ENCODE measurements around the gene THOC2.

THOC2 gene

GRCh38 chrX:123740006-123740405, 7.2 kb upstream of the THOC2 start:
- TF ChIP-seq REST (IDR thresholded peaks at IDR 0.05; ENCODE audit: insufficient read depth in 1 of 2, low read depth in 2 of 2, low read length in 2 of 2) (no peak), POLR2AphosphoS5 (IDR thresholded peaks at IDR 0.05; ENCODE audit: low read depth, low read length) (no peak), SIN3A (IDR thresholded peaks at IDR 0.05; ENCODE audit: borderline replicate concordance, insufficient read depth, low read length) (no peak), FOXP2 (optimal IDR thresholded peaks at IDR 0.05; ENCODE audit: borderline replicate concordance, extremely low read depth, extremely low read length, insufficient read depth) (no peak)

GRCh38 chrX:123739474-123739873, 6.6 kb upstream of the THOC2 start:
- TF ChIP-seq FOXP2 (optimal IDR thresholded peaks at IDR 0.05; ENCODE audit: borderline replicate concordance, extremely low read depth, extremely low read length, insufficient read depth) (no peak), REST (IDR thresholded peaks at IDR 0.05; ENCODE audit: insufficient read depth in 1 of 2, low read depth in 2 of 2, low read length in 2 of 2) (no peak), POLR2AphosphoS5 (IDR thresholded peaks at IDR 0.05; ENCODE audit: low read depth, low read length) (no peak), TAF1 (IDR thresholded peaks at IDR 0.05; ENCODE audit: borderline replicate concordance, insufficient read depth, low read length) (no peak), SIN3A (IDR thresholded peaks at IDR 0.05; ENCODE audit: borderline replicate concordance, insufficient read depth, low read length) (no peak)

GRCh38 chrX:123738378-123738940, 5.6 kb upstream of the THOC2 start:
- no peak for TF ChIP-seq POLR2AphosphoS5 (IDR thresholded peaks at IDR 0.05; ENCODE audit: low read depth, low read length)

GRCh38 chrX:123736333-123736921, 3.6 kb upstream of the THOC2 start:
- TF ChIP-seq SIN3A (IDR thresholded peaks at IDR 0.05; ENCODE audit: borderline replicate concordance, insufficient read depth, low read length), result no peak
- no peak for TF ChIP-seq FOXP2 (optimal IDR thresholded peaks at IDR 0.05; ENCODE audit: borderline replicate concordance, extremely low read depth, extremely low read length, insufficient read depth)
- TF ChIP-seq POLR2AphosphoS5 (IDR thresholded peaks at IDR 0.05; ENCODE audit: low read depth, low read length), result no peak
- TF ChIP-seq TAF1 (IDR thresholded peaks at IDR 0.05; ENCODE audit: borderline replicate concordance, insufficient read depth, low read length), result no peak
- TF ChIP-seq REST (IDR thresholded peaks at IDR 0.05; ENCODE audit: insufficient read depth in 1 of 2, low read depth in 2 of 2, low read length in 2 of 2), result no peak

GRCh38 chrX:123731987-123732669, 724 bp downstream of the THOC2 start:
- TF ChIP-seq TAF1 (IDR thresholded peaks at IDR 0.05; ENCODE audit: borderline replicate concordance, insufficient read depth, low read length) (no peak), POLR2AphosphoS5 (IDR thresholded peaks at IDR 0.05; ENCODE audit: low read depth, low read length) (no peak), FOXP2 (optimal IDR thresholded peaks at IDR 0.05; ENCODE audit: borderline replicate concordance, extremely low read depth, extremely low read length, insufficient read depth) (no peak)

GRCh38 chrX:123731258-123731986, 1.4 kb downstream of the THOC2 start:
- TF ChIP-seq REST (IDR thresholded peaks at IDR 0.05; ENCODE audit: insufficient read depth in 1 of 2, low read depth in 2 of 2, low read length in 2 of 2), result no peak
- TF ChIP-seq FOXP2 (optimal IDR thresholded peaks at IDR 0.05; ENCODE audit: borderline replicate concordance, extremely low read depth, extremely low read length, insufficient read depth), result no peak
- no peak for TF ChIP-seq TAF1 (IDR thresholded peaks at IDR 0.05; ENCODE audit: borderline replicate concordance, insufficient read depth, low read length)
- no peak for TF ChIP-seq POLR2AphosphoS5 (IDR thresholded peaks at IDR 0.05; ENCODE audit: low read depth, low read length)
- TF ChIP-seq SIN3A (IDR thresholded peaks at IDR 0.05; ENCODE audit: borderline replicate concordance, insufficient read depth, low read length), result no peak

Measured in PFSK-1 (cell line).